Fibroblast of the conjunctiva (primary cell): Measurements from ENCODE around the gene AK5.

Experiments used
- DNase-seq: peaks from one replicate; pipeline ENCODE4 v3.0.0-alpha.2; 2010; ENCODE audit warnings: low read depth

Gene AK5

DNA sequence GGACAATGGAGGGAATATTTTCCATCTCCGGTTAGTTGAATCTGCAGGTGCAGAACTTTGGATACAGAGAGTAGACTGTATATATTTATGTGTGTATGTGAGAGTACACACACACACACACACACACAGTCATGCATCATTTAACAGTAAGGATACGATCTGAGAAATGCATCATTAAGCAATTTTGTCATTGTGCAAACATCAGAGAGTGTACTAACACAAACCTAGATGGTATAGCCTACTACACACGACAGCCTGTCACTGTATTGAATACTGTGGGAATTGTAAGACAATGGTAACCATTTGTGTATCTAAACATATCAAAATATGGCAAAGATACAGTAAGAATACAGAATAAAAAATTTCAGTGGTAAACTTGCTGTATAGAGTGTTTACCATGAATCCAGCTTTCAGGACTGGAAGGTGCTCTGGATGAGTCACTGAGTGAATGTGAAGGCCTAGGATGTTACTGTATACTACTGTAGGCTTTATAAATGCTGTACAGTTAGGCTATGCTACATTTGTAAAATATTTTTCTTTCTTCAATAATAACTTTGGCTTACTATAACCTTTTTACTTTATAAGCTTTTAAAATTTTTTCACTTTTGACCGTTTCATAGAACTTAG lies 262.1 kb downstream of the AK5 start:
- no peak for DNase-seq

DNA sequence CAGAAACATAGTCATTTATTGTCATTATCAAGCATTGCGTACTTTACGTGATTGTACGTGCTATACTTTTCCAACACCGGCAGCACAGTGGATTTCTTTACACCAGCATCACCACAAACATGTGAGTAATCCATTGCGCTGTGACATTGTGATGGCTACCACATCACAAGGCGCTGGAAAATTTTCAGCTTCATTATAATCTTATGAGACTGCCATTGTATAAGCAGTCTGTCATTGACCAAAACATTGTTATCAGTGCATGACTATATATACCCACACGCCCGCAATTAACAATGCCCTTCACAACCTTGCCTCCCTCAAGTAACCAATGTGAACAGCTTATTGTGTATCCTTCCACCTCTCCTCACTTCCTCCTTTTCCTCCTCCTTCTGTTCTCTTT lies 263.0 kb downstream of the AK5 start:
- no peak for DNase-seq

DNA sequence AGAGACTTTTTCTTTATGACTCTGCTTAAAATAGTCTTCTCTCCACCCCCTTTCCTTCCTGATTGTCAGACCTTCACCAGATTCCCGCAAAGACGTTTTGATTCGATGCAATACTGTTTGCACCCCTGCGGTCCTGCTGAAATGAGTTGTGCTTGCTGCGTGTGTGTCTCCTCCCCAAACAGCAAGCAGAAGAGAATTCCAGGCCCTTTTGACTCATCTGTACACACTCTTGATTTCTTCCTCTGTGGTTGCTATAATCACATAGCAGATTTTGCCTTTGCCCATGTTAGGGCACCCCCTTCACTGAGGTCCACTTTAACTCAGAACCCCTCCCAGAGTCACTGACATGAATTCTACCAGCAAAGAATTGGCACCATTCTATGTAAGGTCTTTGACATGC lies 264.2 kb downstream of the AK5 start:
- no peak for DNase-seq

DNA sequence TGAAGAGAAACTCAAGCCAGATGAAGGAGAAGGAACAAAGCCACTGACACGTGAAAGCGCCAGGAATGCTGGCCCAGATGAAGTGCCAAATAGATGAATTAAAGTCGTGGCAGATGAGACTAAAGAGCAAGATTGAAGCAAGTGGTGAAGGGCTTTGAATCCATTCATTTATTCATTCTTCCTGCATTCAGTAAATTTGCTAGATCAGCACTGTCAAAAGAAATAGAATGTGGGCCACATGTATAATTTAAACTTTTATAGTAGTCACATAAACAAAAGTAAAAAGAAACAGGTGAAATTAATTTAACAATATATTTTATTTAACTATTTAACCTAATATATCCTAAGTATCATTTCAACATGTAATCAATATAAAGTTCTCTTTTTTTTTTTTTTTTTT lies 265.1 kb downstream of the AK5 start:
- no peak for DNase-seq

DNA sequence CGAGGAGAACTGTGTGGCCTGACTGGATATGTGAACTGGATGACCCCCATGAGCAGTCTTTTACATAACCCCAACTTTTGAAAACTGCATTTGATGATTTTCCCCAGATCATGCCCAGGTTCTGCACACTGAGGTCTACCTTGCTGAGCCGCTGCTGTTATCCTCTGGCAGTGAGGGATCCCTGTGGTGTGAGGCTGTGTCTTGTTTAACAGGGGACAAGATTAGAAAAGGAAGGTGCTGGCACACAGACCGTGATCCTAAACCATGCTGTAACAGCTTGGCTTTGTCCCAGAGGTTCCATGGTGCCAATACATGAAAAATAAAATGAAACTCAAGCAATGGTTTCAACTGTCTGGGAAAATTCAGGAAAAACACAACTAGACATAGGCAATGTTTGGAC lies 266.5 kb downstream of the AK5 start:
- DNase-seq, result no peak

DNA sequence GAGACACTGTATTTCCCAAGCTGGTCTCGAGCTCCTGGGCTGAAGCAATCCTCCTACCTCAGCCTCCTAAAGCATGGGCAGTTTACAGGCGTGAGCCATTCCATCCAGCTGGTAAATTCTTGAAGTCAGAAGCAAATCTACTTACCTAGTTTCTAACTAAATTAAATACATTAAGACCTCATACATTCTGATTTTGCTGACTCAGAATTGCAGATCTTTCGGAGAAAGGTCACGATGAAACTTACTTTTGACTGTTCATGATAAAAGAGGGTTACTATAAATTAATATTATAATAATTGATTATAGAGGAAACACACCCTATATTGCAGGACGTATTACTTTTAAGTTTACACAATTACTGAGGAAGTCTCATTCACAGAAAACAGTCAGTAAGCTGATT lies 268.3 kb downstream of the AK5 start:
- DNase-seq, result no peak

DNA sequence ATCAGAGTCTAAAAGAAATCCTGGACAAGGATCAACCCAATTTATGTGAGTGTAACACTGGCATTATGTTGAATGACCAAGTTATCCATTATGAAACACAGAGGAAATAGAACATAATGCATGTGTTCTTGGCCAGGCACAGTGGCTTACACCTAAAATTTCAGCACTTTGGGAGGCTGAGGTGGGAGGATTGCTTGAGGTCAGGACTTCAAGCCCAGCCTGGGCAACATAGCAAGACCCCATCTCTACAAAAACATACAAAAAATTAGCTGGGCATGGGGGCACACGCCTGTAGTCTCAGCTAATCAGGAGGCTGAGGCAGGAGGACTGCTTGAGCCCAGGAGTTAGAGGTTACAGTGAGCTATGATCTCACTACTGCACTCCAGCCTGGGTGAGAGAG lies 270.8 kb downstream of the AK5 start:
- no peak for DNase-seq

DNA sequence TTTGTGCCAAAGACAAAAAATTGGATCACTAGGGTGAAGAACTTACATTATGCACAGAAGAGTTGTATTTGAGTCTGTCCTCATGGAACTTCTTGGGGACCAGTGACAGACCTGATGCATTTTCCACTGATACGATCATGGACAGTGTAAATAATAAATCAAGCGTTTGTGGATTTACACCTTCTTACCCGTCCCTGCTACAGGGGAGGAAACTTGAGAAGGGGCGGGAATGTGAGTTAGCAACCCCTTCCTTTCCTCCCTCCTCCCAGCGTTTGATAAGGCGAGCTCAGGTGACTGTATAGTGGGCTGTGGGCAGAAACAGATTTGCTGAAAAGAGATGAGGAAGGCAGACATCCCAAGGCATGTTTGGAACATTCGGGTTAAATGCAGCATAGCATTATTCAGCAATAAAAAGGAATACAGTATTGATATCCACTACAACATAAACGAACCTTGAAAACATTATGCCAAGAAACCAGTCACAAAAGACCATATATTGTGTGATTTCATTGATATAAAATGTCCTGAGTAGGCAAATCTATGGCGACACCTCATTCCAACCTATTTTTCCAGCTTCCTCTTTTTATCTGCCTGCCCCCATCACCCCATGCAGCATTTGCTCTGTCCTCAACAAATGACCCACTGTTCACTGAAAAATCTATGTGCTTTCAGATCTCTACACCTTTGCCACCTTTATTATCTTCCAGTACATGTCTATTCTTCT lies 271.9 kb downstream of the AK5 start:
- DNase-seq, result no peak

DNA sequence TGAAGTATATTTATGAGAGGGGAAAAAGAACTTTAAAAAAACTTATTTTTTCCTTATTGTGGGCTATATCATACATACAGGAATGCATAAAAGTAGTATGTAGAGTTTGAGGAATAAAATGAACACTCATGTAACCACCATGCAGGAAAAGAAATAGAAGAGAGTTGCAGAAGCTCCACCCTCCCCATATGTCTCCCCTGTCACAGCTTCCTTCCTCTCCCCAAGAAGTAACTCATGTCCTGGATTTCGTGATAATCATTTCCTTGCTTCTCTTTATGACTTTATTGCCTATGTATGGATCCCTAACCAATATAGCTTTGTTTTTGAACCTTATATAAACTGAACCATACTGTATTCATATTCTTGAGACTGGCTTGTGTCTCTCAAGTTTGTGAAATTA lies 274.2 kb downstream of the AK5 start:
- DNase-seq, result no peak

DNA sequence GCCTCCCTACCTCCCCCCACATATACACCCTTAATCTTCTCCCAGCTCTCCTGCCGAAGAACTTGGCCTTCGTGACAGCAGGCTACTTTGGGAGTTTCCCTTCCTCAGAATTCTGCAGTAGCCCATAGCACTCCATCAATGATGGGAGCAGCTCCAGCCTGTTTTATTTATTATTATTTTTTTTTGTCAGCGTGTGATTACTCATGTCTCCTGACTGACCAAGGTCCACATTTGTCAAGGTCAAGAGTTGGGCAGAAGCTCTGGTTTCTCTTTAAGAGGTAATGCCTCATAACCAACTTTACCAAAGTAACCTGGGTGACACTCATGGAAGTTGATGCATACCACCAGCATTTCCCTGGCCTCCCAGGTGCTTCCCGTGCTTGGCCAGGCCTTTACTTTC lies 275.2 kb downstream of the AK5 start:
- DNase-seq, result no peak

DNA sequence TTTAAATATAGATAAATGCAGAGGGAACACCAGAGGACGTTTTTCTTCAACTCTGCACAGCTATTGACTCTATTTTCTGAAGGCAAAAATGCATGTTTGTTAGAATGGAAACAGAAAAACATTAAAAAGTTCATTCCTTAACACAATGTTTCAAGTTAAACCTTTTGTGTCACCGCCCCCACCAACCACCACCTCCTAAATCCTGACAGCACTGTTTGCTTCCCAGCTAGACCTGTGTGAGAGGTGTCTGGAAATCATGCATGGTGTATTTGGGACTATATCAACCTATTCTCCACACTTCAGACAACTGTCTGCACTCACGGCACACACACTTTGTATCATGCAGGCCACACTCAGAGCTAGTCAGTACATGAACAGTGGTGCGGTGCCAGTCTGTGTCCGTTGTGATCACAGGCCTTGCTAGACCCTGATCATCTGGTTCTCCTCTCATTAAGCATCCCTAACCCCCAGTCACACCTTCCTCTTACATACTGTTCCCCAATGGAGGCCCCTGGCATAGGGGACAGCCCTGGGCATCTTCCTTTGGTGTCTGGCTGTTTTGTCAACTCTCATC lies 276.9 kb downstream of the AK5 start:
- DNase-seq, result no peak

DNA sequence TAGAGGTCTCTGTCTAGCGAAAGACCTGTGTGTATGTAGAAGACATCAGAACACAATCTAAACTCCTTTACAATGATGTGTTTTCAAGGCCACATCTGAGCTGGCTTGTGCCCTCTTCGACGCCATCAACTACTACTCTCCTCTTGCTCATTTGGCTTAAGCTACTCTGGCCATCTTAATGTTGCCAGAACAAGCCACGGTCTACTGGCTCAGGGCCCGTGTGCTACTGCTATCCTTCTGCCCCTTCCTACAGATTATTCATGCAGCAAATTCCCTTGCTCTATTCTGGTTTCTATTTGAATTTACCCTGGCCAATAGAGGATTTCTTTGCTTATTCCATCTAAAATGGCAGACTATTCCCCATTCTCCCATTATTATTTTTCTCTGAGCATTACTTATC lies 278.9 kb downstream of the AK5 start:
- DNase-seq, result no peak

DNA sequence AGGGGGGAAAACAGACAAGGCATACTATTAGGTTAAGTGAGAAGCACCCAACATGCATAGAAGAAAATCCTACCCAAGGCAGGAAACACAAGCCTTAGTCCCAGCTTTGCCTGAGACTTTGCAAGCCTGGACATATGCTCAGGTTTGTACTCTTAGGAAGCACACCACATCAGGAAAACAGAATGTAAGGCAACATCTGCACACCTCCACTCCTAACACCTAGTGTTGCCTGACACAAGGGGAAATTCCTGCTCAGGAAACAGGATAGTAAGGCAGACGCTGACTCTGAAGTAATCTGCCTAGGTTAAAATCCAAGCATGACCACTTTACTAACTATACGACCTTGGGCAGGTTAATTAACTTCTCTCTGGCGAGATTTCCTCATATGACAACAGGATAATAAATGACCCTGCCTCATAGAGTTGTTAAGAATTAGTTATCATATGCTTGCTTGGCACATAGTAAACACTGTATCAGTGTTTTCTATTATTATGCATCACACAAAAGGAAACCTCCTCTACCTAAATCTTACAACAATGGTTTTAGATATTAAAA lies 280.9 kb downstream of the AK5 start:
- DNase-seq, result no peak

DNA sequence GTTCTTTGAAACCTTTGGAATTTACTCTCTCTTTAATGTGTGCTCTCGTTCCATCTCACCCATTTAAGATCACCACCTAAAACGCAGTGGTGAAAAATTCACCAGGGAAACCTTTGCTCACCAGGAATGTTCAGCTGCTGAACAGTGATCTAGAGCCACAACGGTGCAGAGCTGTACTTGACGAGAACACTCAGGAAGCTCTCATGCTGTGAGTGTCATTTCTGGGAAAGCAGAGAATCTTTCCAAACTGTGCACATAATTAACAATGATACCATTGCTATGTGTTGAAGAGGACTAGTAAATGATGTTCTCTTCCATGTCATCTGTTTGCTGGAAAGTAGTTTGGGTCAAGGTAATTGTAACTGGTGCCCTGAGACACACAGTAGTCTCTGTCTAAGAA lies 283.5 kb downstream of the AK5 start:
- no peak for DNase-seq

DNA sequence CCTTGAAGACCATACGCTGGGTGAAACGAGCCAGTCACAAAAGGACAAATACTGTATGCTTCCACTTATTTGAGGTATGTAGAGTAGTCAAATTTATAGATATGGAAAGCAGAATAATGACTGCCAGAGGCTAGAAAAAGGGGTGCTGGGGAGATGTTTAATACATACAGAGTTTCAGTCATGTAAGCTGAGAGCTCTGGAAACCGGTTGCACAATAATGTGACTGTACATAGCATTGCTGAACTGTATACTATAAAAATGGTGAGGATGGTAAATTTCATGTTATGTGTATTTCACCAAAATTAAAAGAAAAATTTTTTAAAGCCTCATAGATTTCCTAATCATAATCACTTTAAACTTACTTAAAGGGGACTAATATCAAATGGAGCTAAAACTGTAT lies 289.8 kb downstream of the AK5 start:
- DNase-seq, result no peak

DNA sequence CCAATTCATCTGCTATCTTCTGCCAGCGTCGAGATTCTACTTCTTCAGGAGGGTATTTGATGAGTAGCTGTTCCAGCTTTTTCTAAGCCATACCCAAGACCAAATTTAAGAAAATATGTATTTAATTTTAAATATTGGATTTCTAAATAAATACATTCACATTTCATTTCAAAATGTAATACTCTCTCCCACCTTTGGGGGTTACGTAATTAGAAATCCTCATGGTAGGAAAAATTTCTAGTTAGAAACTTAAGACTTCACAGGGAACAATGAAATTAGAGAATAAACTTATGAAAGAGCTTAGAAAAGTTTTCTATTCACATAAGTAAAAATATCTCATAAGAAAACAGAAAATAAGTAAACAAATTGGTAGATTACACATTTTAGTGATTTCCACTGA lies 297.7 kb downstream of the AK5 start:
- DNase-seq, result no peak

DNA sequence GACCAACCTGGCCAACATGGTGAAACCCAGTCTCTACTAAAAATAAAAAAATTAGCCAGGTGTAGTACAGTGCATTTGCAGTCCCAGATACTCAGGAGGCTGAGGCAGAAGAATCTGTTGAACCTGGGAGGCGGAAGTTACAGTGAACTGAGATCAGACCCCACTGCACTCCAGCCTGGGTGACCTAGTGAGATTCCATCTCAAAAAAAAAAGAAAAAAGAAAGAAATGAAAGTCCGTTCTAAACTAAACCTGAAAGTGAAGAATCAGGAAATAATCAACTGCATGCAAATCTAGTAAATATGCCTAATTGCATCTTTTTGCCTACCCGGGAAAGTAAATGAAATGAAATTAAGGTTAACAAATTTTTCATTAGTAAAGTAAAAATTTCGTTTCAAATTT lies 301.1 kb downstream of the AK5 start:
- no peak for DNase-seq

DNA sequence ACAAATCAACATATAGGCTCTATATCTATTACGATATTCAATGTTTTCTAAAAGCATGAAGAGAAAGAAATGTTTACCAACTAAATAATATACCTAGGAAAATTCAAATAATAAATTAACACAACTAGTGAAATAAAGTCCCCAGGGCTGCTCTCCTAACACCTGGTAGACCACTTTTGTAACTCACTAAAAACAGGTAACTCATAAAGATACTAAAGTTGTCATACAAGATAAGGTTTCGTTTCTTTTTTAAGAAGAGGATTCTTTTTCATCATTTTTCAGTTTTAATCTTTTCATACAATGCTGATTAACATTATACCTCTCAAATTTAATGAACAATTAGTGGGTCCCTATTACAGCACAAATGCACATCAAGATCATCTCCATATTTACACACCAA lies 301.7 kb downstream of the AK5 start:
- no peak for DNase-seq

DNA sequence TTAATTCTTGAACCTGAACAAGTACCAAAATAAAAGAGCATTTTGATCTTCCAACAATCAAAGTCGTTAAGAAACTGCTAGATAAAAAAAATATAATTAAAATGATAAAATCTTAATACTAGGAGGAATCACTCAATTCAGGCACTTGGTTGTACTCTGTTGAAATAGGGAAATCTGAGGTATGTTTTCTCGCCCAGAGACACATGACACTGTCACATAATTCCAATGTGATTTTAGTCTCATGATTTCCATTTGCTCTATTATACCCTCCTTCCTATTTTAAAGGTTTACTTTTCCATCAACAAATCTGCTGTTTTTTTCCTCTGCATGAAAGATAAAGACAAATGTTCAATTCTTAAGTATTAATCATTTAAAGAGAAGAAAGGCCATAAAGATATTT lies 303.1 kb downstream of the AK5 start:
- DNase-seq, result no peak

DNA sequence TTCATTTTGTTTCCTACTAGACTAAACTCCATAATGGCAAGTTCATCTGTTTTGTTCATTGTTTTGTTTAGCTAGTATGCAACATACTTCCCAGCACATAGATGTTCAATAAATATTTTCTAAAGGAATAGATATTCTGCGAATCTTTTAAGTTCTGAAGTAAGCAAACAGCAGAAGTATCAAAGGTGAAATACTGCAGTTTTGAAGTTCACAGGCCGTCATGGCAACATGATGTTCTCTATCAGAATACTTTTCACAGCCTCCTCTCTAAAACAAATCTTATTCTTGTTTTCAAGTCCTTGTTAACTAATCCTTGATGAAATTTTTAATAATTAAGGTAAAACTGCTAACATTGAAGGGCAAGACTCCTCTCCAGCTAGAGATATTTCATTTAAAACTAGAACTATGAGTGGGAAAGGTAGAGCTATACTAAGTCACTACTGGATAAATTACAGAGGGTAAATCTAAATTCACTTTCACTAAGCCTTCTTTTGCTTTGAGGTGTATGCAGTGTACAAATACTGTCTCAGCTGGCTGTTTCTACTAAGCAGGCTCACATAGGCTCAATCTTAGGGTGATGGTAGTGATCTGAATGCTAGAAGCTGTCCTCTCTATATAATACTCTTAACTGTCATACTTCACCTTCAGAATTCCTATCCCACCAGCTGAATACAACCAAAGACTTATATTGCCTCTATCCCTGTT lies 303.9 kb downstream of the AK5 start:
- DNase-seq, result no peak

DNA sequence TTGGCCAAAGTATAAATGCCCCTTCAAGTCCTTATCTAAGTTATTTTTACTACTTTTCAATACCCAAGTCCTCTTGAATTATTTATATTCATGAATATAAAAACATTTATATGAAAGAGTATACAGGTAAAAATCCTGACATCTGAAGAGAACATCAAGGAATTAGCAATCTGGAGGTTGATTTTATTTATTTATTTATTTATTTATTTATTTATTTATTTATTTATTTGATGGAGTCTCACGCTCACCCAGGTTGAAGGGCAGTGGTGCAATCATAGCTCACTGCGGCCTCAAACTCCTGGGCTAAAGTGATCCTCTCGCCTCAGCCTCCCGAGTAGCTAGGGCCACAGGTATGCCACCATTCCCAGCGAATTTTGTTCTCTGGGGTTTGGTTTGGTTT lies 307.4 kb downstream of the AK5 start:
- DNase-seq, result no peak

DNA sequence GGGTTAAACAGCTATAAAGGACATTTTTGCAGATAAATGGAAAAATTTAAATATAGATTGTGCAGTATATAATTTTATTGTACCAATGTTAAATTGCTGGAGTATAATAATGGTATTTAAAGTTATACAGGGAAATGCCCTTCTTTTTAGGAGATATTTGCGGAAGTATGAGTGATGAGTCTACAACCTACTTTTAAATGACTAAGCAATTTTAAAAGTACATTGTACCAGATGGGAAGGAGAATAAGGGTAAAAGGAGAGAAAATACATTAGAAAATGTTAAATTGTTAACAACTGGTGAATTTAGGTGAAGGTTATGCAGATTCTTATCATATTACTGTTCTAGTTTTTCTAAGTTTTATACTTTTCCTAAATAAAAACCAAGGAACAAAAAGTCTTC lies 308.8 kb downstream of the AK5 start:
- DNase-seq, result no peak

DNA sequence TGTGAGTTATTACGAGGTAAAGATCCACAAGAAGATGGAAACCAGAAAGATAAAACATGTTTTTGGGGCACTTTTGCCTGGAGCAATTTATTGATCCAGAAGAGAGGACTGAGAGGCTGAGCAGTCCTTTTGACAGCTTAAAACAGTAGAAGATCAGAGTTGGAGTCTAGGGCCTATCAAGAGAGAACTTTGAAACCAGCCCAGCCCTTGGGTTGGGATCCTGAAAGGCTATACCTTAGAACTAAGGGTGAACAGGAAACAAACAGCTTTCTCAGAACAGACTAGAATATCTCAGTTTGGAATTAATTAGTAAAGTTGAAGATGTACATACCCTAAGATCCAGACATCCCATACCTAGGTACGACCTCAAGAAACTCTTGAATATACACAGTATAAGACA lies 311.1 kb downstream of the AK5 start:
- DNase-seq, result no peak
